ENCODE data around the gene MAP1LC3B.
"Not testable (repeated sequence)": the region's sequence is repeated elsewhere in the genome, so short reads cannot be mapped to it uniquely, and the experiment has no call there.

The MAP1LC3B gene

GRCh38 chr16:87383505-87384161 lies 8.5 kb upstream of the MAP1LC3B start, which contains the start of gene FBXO31:
Gene FBXO31 (minus strand): TSS chr16:87383776. CDS start chr16:87383744, 32 bp downstream.
- peak; percentile 96 for DNase-seq

- DNase-seq, result no peak
Observed at GRCh38 chr16:87384162-87384874, 7.8 kb upstream of the MAP1LC3B start.

DNA sequence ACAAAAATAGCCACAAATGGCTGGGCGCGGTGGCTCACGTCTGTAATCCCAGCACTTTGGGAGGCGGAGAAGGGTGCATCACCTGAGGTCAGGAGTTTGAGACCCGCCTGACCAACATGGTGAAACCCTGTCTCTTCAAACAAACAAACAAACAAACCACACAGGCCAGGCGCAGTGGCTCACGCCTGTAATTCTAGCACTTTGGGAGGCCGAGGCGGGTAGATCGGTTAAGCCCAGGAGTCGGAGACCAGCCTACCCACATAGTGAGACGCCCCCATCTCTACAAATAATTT lies 7.3 kb upstream of the MAP1LC3B start:
- DNase-seq, result not testable (repeated sequence)

GRCh38 chr16:87387942-87388817 lies 4.0 kb upstream of the MAP1LC3B start:
- peak; percentile 98 for DNase-seq

- no peak for DNase-seq
Observed at GRCh38 chr16:87388818-87389134, 3.4 kb upstream of the MAP1LC3B start.

DNA sequence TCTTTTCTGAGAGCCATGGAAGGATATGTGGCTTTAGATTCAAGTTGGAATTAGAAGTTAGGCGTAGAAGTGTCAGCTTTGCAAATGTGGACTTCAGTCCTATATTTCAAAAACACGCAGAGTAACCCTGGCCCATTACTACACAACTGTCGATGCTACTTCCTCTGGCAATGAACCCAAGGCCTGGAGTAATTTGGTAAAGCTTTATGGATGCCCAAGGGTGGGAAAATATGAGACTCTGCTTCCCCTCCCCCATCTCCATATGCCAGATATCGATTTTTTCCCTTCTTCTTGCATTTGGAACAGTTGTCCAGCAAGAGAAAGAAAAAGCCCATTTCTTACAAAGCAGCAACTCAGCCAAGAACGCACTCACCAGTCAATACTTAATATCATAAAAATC lies 2.9 kb upstream of the MAP1LC3B start:
- DNase-seq, result no peak

GRCh38 chr16:87389914-87390313 lies 2.2 kb upstream of the MAP1LC3B start:
- DNase-seq, result not testable (repeated sequence)

GRCh38 chr16:87390641-87391323 lies 1.4 kb upstream of the MAP1LC3B start:
- no peak for DNase-seq

- DNase-seq, result peak; percentile 26
Observed at GRCh38 chr16:87391324-87391949, 699 bp upstream of the MAP1LC3B start.

GRCh38 chr16:87392821-87393679 lies 914 bp downstream of the MAP1LC3B start:
- peak; percentile 38 for DNase-seq

DNA sequence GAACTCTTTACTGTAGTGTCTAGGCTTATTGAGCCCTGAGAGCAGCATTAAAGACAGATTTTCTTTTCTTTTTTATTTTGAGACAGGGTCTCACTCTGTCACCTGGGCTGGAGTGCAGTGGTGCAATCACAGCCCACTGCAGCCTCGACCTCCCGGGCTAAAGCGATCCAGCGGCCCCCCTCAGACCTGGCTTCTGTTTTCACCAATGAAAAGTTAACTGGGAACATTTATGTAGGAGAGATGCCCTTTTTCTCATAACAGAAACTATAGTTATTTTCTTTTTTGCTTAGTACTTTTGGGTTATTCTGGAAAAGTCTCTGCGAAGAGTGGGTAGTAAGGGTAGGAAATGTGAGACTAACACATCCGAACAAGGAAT lies 1.5 kb downstream of the MAP1LC3B start:
- no peak for DNase-seq

DNA sequence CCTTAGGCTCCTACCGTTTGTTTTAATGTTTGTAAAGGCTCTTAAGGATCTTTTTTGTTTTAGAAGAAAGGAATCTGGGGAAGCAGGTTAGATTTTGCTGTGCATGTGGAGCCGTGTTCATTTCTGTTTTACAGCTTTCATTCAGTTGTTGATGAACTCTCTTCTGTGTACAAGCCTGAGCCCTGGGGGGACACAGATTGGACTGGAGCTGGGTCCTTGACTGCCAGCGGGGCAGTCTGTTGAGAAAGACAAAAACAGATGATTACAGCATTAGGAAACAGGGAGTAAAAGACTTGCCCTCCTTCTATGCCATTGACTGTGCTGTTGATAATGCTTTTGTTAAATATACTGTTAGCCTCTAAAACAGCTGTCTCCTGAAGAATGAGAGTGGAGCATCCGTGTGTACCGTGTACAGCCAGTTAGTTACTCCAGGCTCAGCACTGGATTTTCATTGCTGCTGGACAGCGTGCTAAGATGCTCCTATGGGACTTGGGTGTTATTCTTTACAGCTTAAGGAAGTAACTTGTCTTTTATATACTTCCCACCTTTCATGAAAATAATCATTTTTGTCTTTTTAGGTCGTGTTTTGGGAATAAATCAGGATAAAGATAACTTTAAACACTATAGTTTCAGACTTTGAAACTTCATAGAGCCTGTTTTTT lies 3.2 kb downstream of the MAP1LC3B start:
- DNase-seq, result no peak

DNA sequence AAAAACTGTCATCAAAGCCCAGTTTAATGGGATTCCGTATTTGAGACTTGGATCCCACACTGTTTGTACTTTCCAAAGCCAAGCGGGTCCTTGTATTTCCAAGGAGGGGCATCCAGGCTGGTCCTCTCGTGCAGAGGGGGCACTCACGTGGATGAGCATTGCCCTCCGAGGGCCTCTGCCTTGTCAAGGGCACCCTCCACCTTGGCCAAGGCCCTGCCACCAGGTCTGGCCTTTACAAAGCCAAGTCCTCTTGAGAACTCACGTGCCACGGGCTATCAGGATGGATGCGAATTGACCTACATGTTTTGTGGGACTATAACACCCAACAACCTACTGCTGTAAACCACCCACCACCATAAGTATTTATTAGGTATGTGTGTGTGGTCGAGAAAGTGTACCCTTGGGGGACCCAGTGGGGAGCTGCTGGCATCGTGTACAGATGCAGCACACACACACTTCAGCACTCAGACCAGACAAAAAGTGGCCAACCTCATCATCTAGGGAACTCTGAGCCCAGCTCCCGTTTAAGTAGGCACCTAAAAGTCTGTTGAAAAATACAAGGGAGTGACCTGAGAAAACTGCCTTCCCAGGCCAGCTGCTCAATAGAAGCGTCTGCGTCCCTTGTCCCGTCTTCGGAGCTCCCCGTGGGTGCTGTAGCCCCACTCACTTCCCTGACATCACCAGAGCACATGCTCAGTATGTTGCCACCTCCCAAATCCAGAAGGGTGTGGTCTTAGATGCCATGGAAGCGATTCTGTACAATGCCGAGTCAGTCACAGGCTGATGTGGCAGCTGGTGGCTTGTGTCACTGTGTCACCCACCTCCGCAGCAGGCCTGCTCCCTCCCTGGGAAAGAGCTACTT lies 12.9 kb downstream of the MAP1LC3B start:
- no peak for DNase-seq

- no peak for DNase-seq
Observed at GRCh38 chr16:87406495-87407088, 14.5 kb downstream of the MAP1LC3B start.

DNA sequence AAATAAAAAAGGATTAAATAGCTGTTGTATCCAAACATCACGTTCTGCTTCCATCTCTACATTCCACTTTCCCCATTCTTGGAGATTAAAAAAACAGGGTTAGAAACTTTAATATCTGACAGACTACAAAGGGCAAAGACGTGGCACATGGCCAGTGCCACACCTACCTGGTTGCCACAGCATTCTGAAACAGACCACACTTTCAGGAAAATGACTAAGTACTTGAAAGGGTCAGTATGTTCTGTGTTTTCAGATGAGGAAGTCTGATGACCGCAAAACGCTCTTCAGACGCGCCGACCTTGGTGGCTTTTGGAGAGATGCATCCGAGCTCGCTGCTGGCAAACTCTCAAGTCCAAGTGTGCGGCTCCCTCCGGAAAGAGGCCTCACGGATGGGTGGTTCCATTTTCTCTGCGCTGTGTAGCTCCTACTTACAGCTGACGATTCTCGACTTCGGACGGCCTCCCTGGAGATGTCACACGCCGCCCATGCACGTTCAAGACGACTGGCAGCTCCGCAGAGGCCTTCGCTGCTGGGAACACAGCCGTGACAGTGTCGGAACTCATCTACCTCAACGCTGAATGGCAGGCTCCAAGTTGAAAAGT lies 15.5 kb downstream of the MAP1LC3B start:
- no peak for DNase-seq

GRCh38 chr16:87409153-87409552 lies 17.0 kb downstream of the MAP1LC3B start:
- no peak for DNase-seq

DNA sequence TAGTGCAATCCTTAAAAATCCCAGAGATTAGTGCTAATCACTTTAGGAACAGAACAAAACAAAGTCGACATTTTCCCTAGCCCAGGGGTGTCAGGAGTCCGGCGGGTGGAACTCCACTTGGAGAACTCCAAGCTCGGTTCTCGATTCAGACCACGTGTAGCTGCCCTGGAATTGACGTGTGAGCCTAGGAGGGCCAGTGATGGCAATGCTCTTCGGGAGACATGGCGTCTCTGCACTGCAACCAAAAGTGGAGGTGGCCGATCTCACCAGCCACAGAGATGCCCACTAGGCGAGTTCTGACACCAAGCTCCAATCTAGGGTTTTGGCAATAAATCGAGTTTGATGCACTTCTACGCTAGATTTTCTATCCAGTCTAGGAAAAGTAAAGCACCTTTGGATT lies 17.6 kb downstream of the MAP1LC3B start:
- DNase-seq, result no peak

GRCh38 chr16:87410530-87410929 lies 18.4 kb downstream of the MAP1LC3B start:
- DNase-seq, result no peak

DNA sequence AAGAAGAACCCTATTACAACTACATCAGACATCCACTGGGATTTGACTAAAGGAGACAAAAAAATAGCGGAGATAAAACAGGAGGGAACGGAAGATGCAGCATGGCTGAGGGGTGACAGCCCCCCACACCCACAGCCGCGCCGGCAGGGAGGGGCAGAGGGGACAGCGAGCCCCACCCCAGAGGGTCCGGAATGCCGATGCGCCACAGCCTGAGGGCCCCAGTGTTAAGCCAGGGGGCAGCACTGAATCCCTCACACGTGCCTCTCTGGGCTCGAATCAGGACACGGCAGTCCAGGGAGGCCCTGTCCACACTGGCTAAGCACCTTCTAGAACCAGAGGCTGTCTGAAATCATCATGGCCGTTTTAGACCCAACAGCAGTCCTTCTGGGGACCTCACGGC lies 18.8 kb downstream of the MAP1LC3B start:
- no peak for DNase-seq

All from fibroblast of skin of right quadriceps (primary cell).